Urinary bladder (tissue), 4 donors: ENCODE data around the gene GTF3C5. TPM values are rescaled to one million over a fixed set of nuclear protein-coding genes. Genes with fewer than 3 reads are reported as not detected.
"Not testable (repeated sequence)": the region's sequence is repeated elsewhere in the genome, so short reads cannot be mapped to it uniquely, and the experiment has no call there.

ENCODE experiments used
- DNase-seq: peaks from one replicate; pipeline ENCODE4 v3.0.0-alpha.2; 2015; ENCODE audit errors: extremely low spot score
- H3K27ac ChIP-seq: one replicate; pipeline ENCODE4 v1.5.1; 2013; ENCODE audit warnings: low read depth, mild to moderate bottlenecking, moderate library complexity
- H3K36me3 ChIP-seq: one replicate; pipeline ENCODE4 v1.6.1; 2013; ENCODE audit warnings: mild to moderate bottlenecking, moderate library complexity; ENCODE audit not compliant: insufficient read depth
- H3K4me1 ChIP-seq: one replicate; pipeline ENCODE4 v1.6.1; 2013; ENCODE audit warnings: mild to moderate bottlenecking, moderate library complexity; ENCODE audit not compliant: insufficient read depth
- H3K4me3 ChIP-seq: one replicate; pipeline ENCODE4 v1.5.1; 2013; ENCODE audit warnings: low read depth, low read length
- WGBS: extraction: QIAGEN DNeasy Blood & Tissue Kit; methylation state at CpG from one replicate; pipeline ENCODE4 v1.1.7; 2013; 5-methylcytosine and 5-hydroxymethylcytosine counted together
- polyA plus RNA-seq: library from polyadenylated mRNA; stranded (reverse); fragments of 200-250 nt; gene quantifications from one replicate; pipeline ENCODE4 v1.2.3, GENCODE V29; 2013
- total RNA-seq: library from RNA; depleted of rRNA; stranded (reverse); fragments of >200 nt; gene quantifications from one replicate; pipeline ENCODE4 v1.2.3, GENCODE V29; 2014
- donor health status: healthy with polysubstance abuse.
- donor health status: healthy.

The GTF3C5 gene
- total and polyA plus RNA-seq, 2 donors, result 23.2 to 50.3 TPM

DNA sequence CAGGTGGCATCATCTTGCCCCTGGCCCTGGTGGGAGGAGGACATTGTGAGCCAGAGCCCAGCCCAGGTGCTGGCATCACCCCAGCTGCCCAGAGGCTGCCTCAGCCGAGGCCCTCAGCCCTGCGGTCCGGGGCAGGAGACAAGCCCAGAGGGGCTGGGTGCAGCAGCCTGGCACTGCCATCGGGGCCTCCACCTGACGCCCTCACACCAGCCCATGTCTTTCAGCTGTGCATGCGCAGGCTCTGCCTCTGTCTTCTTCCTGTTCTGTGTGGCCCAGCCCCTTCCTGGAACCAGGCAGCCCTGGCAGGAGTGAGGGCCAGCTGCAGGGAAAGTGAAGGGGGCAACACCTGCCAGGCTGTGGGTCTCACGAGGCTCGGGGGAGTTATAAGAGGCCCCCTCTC is 26.2 kb downstream of the GTF3C5 start:
- Histone ChIP-seq H3K27ac (no peak overlapping the region), H3K36me3 (no peaks in the 10 kb centered on the region), H3K4me3 (no peak overlapping the region), H3K4me1 (no peaks in the 10 kb centered on the region)
- no peak for DNase-seq
- WGBS, result 83% methylated on average over 8 of the region's 8 CpGs

DNA sequence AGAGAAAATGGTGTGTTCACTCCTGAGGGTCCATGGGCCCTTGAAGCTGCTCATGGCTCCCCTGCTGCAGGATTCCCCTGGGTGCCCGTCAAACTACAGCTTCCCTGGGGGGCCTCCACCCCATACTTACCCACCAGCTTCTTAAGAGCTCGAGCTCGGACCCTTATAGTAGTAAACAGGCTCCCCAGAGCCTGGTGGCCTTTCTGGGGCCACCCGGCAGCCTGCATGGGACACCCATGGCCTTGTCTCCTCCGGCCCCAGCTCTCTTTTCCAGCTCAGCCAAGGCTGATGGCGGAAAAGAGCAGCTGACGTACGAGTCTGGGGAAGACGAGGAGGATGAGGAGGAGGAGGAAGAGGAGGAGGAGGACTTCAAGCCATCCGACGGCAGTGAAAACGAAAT is 26.8 kb downstream of the GTF3C5 start:
- H3K4me3 ChIP-seq, result no peak overlapping the region
- H3K4me1 ChIP-seq, result no peaks in the 10 kb centered on the region
- H3K36me3 ChIP-seq, result no peaks in the 10 kb centered on the region
- no peak overlapping the region for H3K27ac ChIP-seq
- WGBS, result 90% methylated on average over 12 of the region's 12 CpGs
- no peak for DNase-seq

DNA sequence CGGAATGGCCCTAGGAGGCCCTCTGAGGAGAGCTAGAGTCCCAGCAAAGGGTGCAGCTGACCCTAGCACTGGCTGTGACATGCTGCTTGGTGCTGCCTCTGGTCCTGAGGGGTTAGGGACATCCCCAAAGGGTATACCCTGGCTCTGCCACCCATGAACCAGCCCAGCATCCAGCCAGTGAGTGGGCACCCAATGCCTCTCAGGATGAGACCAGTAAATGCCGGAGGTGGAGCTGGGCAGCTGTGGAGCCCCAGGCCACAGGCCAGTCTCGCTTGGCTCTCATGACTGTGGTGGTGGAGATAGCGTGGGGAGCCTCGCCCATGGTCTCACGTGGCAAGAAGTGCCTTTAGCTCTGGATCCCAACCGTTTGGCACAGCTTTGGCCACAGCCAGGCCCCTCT is 27.3 kb downstream of the GTF3C5 start:
- 88% methylated on average over 7 of the region's 7 CpGs for WGBS
- Histone ChIP-seq H3K36me3 (no peaks in the 10 kb centered on the region), H3K4me3 (no peak overlapping the region)

DNA sequence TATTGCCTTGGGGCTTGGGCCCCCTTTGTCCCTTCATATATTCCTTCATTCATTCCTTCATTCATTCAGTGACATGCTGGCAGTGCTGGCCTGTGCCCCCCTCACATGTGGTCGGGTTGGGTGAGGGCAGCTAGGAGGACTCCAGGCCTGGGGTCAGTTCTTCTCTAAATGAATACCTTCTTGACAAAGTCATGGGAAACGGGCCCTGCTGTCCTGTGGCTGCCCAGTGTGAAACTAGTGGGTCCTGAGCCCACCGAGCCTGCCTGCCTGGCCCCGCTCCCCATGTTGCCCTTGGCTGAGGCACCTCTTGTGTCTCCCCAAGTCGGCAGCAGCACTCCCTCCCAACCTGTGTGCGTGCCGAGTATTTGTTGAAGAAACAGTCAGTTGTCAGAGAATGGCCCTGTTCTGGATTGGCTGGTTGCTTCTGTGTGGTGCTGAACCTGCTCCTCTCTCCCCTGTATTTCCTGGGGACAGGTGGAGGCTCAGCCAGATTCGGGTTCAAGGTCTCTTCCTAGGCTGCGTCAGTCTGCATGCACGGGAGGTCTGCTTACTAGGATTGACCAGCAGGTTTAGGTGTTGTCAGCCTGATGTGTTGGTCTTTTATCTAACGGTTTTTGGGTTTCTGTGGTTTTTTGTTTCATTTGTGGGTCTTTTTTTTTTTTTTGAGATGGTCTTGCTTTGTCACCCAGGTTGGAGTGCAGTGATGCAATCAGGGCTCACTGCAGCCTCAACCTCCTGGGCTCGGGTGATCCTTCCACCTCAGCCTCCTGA is 27.9 kb downstream of the GTF3C5 start:
- no peak overlapping the region for H3K27ac ChIP-seq
- H3K36me3 ChIP-seq, result no peaks in the 10 kb centered on the region
- WGBS, result 74% methylated on average over 12 of the region's 12 CpGs
- no peak for DNase-seq
- H3K4me3 ChIP-seq, result no peak overlapping the region
- no peaks in the 10 kb centered on the region for H3K4me1 ChIP-seq

More for the DNA sequence above, 27.3 kb downstream of the GTF3C5 start:
- H3K27ac ChIP-seq, result no peak overlapping the region
- no peak for DNase-seq
- no peaks in the 10 kb centered on the region for H3K4me1 ChIP-seq

DNA sequence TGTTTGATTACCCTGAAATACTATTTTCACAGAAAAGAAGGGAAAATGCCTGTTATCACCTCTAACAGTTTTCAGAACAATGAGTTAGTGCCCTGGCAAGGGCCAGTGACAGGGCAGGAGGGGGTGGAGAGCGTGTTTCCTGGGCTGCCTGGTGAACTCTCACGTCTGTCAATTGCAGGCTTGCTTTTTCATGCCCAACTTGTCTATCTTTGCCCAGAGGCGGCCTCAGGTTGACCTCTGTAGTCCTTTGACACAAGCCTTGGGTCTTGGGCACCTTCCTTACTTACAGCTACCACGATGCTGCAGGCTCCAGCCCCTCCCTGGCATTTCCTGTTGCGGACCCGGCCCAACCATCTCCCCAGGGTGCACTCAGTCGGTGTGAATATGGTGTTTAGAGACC is 28.8 kb downstream of the GTF3C5 start:
- no peaks in the 10 kb centered on the region for H3K36me3 ChIP-seq
- no peak overlapping the region for H3K27ac ChIP-seq
- 56% methylated on average over 7 of the region's 7 CpGs for WGBS
- H3K4me3 ChIP-seq, result no peak overlapping the region
- DNase-seq, result no peak
- no peaks in the 10 kb centered on the region for H3K4me1 ChIP-seq

DNA sequence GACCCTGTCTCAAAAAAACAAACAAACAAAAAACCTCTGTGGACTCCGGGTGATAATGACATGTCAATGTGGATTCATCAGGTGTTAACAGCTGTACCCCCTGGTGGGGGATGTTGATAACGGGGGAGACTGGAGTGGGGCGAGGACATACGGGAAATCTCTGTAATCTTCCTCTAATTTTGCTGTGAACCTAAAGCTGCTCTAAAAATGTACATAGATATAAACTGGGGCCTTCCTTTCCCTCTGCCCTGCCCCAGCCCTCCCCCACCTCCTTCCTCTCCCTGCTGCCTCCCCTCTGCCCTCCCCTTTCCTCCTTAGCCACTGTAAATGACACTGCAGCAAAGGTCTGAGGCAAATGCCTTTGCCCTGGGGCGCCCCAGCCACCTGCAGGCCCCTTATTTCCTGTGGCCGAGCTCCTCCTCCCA is 29.6 kb downstream of the GTF3C5 start:
- Histone ChIP-seq H3K4me1 (no peaks in the 10 kb centered on the region), H3K36me3 (no peaks in the 10 kb centered on the region), H3K27ac (no peak overlapping the region), H3K4me3 (no peak overlapping the region)
- WGBS, result 47% methylated on average over 6 of the region's 6 CpGs
- DNase-seq, result no peak

DNA sequence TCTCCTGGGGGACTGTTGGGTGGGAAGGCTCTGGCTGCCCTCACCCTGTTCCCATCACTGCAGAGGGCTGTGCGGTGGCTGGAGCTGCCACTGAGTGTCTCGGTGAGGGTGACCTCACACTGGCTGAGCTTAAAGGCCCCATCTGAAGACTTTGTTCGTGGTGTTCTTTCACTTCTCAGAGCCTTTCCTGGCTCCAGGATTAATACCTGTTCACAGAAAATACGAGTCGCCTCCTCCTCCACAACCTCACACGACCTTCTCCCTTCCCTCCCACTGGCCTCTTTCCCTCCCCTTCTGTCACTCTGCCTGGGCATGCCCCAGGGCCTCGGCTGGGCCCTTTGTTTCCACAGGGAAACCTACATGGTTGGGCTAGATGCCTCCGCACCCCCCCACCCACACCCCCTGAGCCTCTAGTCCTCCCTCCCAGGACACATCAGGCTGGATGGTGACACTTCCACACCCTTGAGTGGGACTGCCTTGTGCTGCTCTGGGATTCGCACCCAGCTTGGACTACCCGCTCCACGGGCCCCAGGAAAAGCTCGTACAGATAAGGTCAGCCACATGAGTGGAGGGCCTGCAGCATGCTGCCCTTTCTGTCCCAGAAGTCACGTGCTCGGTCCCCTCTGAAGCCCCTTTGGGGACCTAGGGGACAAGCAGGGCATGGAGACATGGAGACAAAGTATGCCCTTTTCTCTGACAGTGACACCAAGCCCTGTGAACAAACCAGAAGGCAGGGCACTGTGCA is 30.4 kb downstream of the GTF3C5 start:
- WGBS, result 57% methylated on average over 14 of the region's 14 CpGs
- not testable (repeated sequence) for H3K27ac ChIP-seq, H3K4me3 ChIP-seq, H3K4me1 ChIP-seq, H3K36me3 ChIP-seq
- peak; percentile 26 for DNase-seq

DNA sequence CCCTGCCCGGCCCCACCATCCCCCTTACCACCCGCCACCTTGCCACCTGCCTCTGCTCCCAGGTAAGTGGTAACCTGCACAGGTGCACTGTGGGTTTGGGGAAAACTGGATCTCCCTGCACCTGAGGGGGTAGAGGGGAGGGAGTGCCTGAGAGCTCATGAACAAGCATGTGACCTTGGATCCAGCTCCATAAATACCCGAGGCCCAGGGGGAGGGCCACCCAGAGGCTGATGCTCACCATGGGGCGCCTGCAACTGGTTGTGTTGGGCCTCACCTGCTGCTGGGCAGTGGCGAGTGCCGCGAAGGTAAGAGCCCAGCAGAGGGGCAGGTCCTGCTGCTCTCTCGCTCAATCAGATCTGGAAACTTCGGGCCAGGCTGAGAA is 31.0 kb downstream of the GTF3C5 start, which contains the start of gene CEL:
Gene CEL (plus strand): TSS at position 218 of the 382 bp plus-strand sequence. CDS start 22 bp downstream, at position 240.
- H3K4me1 ChIP-seq, H3K36me3 ChIP-seq, H3K4me3 ChIP-seq, H3K27ac ChIP-seq, DNase-seq: not testable (repeated sequence)
- WGBS, result 70% methylated on average over 3 of the region's 9 CpGs

DNA sequence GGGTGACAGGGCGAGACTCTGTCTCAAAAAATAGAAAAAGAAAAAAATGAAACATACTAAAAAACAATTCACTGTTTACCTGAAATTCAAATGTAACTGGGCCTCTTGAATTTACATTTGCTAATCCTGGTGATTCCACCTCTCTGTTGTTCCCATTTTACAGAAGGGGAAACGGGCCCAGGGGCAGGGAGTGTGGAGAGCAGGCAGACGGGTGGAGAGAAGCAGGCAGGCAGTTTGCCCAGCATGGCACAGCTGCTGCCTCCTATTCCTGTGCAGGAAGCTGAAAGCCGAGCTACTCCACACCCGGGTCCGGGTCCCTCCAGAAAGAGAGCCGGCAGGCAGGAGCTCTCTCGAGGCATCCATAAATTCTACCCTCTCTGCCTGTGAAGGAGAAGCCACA is 31.8 kb downstream of the GTF3C5 start:
- WGBS, result 80% methylated on average over 3 of the region's 8 CpGs
- not testable (repeated sequence) for H3K36me3 ChIP-seq, H3K4me3 ChIP-seq, DNase-seq, H3K4me1 ChIP-seq, H3K27ac ChIP-seq

DNA sequence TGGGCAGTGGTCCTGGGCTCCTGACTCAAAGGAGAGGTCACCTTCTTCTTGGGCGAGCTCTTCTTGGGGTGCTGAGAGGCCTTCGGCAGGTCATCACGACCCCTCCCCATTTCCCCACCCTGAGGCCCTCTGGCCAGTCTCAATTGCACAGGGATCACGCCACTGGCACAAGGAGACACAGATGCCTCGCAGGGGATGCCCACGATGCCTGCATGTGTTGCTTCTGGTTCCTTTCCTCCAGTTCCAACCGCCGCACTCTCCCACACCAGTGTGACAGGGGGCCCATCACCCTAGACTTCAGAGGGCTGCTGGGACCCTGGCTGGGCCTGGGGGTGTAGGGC is 32.3 kb downstream of the GTF3C5 start:
- Histone ChIP-seq H3K4me1 (no peaks in the 10 kb centered on the region), H3K36me3 (no peaks in the 10 kb centered on the region), H3K4me3 (no peak overlapping the region), H3K27ac (no peak overlapping the region)
- DNase-seq, result no peak
- WGBS, result 93% methylated on average over 8 of the region's 8 CpGs

DNA sequence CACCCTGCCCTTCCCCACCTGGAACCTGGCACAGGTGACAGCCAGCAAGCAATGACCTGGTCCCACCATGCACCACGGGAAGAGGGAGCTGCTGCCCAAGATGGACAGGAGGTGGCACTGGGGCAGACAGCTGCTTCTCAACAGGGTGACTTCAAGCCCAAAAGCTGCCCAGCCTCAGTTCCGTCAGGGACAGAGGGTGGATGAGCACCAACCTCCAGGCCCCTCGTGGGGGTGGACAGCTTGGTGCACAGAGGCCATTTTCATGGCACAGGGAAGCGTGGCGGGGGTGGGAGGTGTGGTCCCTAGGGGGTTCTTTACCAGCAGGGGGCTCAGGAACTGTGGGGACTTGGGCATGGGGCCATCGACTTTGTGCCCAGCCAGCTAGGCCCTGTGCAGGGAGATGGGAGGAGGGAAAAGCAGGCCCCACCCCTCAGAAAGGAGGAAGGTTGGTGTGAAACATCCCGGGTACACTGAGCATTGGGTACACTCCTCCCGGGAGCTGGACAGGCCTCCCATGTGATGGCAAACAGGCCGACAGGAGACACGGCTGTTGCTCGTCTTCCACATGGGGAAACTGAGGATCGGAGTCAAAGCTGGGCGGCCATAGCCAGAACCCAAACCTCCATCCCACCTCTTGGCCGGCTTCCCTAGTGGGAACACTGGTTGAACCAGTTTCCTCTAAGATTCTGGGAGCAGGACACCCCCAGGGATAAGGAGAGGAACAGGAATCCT is 32.9 kb downstream of the GTF3C5 start:
- Histone ChIP-seq H3K4me3 (no peak overlapping the region), H3K4me1 (no peaks in the 10 kb centered on the region), H3K27ac (no peak overlapping the region), H3K36me3 (no peaks in the 10 kb centered on the region)
- 87% methylated on average over 14 of the region's 14 CpGs for WGBS
- DNase-seq, result no peak

DNA sequence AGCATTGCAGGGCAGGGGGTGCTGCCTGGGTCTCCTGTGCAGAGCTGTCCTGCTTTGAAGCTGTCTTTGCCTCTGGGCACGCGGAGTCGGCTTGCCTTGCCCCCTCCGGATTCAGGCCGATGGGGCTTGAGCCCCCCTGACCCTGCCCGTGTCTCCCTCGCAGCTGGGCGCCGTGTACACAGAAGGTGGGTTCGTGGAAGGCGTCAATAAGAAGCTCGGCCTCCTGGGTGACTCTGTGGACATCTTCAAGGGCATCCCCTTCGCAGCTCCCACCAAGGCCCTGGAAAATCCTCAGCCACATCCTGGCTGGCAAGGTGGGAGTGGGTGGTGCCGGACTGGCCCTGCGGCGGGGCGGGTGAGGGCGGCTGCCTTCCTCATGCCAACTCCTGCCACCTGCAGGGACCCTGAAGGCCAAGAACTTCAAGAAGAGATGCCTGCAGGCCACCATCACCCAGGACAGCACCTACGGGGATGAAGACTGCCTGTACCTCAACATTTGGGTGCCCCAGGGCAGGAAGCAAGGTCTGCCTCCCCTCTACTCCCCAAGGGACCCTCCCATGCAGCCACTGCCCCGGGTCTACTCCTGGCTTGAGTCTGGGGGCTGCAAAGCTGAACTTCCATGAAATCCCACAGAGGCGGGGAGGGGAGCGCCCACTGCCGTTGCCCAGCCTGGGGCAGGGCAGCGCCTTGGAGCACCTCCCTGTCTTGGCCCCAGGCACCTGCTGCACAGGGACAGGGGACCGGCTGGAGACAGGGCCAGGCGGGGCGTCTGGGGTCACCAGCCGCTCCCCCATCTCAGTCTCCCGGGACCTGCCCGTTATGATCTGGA is 33.7 kb downstream of the GTF3C5 start:
- Histone ChIP-seq H3K36me3 (no peaks in the 10 kb centered on the region), H3K27ac (no peak overlapping the region), H3K4me1 (no peaks in the 10 kb centered on the region), H3K4me3 (no peak overlapping the region)
- 94% methylated on average over 30 of the region's 30 CpGs for WGBS
- no peak for DNase-seq

DNA sequence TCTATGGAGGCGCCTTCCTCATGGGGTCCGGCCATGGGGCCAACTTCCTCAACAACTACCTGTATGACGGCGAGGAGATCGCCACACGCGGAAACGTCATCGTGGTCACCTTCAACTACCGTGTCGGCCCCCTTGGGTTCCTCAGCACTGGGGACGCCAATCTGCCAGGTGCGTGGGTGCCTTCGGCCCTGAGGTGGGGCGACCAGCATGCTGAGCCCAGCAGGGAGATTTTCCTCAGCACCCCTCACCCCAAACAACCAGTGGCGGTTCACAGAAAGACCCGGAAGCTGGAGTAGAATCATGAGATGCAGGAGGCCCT is 34.2 kb downstream of the GTF3C5 start:
- H3K4me1 ChIP-seq, result no peaks in the 10 kb centered on the region
- 97% methylated on average over 17 of the region's 17 CpGs for WGBS
- no peak for DNase-seq
- H3K27ac ChIP-seq, result no peak overlapping the region
- H3K4me3 ChIP-seq, result no peak overlapping the region
- H3K36me3 ChIP-seq, result no peaks in the 10 kb centered on the region
